Urothelium cell line (cell line): ENCODE data around the gene ULBP2.
"Not testable (repeated sequence)": the region's sequence is repeated elsewhere in the genome, so short reads cannot be mapped to it uniquely, and the experiment has no call there.

Source experiments
- DNase-seq: peaks from one replicate; pipeline ENCODE4 v3.0.0; 2011; ENCODE audit warnings: low spot score, mixed read lengths
- FAIRE-seq: peaks from 2 replicates; lab custom pipeline; 2011; peaks lifted over from hg19 to GRCh38; lab: Jason Lieb, UNC

ULBP2 gene

DNA sequence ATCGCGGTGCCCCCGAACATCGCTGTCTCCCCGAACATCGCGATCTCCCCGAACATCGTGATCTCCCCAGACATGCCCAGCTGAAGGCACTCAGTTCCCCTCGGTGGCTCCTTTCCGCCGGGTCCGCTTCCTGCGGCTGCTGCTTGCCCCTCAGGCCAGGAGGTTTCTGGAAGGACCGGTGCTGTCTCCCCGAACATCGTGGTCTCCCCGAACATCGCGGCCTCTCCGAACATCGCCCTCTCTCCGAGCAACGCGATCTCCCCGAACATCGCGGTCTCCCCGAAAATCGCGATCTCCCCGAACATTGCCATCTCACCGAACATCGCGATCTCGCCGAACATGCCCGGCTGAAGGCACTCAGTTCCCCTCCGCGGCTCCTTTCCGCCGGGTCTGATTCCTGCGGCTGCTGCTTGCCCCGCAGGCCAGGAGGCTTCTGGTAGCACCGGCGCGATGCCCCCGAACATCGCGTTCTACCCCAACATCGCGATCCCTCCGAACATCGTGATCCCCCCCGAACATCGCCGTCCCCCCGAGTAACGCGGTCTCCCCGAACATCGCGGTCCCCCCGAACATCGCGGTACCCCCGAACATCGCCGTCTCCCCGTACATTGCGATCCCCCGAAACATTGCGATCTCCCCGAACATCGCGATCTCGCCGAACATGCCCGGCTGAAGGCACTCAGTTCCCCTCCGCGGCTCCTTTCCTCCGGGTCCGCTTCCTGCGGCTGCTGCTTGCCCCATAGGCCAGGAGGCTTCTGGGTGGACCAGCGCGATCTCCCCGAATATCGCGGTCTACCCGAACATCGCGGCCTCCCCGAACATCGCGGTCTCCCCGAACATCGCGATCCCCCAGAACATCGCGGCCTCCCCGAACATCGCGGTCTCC, 22.7 kb downstream of the ULBP2 start:
- no peak for DNase-seq

DNA sequence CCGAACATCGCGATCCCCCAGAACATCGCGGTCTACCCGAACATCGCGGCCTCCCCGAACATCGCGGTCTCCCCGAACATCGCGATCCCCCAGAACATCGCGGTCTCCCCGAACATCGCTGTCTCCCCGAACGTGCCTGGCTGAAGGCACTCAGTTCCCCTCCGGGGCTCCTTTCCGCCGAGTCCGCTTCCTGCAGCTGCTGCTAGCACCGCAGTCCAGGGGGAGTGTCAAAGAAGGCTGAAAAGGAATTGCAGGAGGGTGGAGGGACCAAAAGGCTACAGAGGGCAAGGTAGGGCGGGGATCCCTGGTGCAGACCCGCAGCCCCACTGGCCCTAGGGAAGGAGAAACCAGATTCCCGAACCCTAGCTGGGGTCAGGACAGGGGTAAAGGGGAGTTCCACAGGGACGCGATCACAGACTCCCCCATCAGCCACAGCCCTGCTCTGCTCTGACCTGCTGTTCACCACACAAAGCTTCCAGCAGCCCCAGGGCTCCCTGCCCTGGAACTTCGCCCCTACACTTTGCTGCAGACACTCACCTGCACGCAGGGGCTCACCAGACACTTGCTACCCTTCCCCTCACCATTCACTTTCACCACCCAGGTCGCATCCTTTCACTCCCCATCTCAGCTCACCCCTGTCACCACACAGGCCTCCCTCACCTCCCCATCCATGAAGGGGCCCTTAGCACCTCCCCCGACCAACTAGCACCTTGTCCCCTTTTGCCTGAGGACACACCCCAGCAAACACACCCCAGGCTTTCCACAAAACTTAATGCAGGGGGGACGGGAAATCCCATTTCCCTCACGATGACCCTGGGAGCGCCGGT, 23.6 kb downstream of the ULBP2 start:
- FAIRE-seq (no peak), DNase-seq (no peak)

More for the DNA sequence above, 22.7 kb downstream of the ULBP2 start:
- no peak for FAIRE-seq

DNA sequence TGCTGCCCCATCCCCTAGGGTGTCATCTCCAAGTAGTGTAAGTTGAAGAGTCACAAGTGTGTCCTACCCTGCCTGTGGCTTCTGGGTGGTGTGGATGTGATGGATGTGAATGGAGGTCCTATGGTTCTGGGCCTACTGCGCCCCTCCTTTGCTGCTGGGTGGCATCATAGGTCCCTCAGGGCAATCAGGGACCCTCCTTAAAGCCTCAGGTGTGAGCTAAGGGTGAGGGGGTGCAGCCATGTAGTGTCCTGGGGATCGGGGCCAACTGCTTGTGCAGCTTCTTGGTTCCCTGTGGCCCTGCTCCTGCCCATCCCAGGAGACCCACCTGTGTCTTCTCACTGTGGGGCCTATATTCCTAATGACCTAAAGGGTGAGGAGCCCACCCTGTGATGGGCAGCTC, 24.5 kb downstream of the ULBP2 start:
- not testable (repeated sequence) for FAIRE-seq, DNase-seq

DNA sequence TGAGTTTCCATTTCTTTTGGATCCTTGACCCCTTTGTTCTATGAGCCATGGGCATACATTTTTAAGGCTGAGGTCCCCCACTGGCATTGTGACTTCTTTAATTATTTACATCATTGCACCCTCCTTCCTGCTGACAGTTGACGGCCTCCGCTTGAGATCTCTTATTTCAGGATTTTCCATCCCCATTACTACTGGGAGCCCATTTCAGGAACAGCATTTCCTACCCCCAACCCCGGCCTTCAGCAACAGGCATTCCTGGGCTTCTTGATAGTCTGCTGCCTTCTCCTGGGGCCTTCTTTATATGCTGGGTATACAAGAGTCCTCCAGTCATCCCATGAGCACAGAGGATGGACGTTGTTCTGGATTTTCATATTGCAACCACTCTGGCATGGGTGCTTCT, 25.8 kb downstream of the ULBP2 start:
- FAIRE-seq (no peak), DNase-seq (no peak)

DNA sequence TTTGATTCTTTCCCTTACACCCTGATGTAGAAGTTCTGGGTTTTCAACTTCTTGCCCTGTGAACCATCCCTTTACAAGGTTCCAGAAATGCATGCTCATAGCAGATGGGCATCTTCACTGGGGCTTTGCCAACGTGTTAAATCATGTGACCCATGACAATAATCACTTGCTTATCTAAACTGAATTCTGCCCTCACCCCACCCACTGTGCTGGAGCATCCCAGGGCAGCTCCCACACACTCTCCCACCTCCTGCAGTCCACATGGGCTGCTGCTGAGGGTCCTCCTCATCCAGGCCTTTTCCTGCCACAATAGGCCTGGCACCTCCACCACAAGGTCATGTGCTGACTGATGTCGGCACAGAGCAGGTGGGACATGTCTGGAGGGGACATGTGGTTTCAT, 26.2 kb downstream of the ULBP2 start:
- not testable (repeated sequence) for DNase-seq, FAIRE-seq

DNA sequence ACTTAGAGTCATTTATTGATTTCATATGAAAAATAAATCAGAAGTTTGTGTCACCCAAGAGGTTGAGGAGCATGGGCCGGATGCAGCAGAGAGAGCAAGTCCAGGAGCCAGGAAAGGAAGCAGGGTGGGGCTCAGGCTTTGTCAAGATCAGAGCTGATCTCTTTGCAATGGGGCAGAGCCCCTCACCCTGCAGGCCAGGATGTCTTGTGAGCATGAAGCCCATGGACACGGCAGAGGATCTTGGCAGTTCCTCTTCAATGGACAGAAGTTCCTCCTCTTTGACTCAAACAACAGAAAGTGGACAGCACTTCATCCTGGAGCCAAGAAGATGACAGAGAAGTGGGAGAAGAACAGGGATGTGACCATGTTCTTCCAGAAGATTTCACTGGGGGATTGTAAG, 27.1 kb downstream of the ULBP2 start:
- FAIRE-seq, DNase-seq: not testable (repeated sequence)

DNA sequence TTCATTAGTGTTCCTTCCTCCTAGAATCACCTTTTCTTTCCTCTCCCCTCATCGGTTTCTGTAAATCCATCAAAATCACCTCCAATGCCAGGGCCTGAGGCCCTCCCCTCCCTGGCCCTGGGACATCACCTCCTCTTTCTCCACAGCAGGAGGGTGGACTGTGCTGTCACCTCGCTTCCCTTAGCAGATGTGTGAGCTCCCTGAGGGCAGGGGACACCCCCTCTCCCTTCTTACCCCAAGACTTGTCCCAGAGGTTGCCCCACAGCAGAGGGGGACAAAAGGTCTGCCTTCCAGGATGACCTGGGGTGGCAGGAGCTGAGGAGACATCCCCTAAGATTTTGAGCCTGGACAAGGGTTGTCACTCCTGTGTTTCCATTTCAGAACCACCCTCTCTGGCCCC, 27.8 kb downstream of the ULBP2 start:
- no peak for FAIRE-seq
- no peak for DNase-seq

DNA sequence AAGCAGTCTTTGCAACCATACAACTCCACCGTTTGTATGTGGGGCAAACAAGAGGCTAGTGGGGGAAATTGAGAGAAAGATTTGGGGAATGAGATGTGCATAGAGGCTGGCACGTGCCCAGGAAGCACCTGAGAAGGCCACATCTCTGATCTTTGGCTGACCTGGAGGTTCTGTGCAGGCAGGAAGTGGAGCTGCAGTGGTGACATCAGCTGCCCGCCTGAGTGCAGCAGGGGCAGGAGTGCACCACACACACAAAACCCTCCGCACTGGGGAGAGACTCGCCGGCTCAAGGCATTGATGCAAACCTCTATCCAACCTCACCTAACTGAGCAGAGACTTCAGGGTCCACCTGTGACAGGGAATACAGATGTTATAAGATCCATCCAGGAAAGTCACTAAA, 32.6 kb downstream of the ULBP2 start:
- not testable (repeated sequence) for FAIRE-seq, DNase-seq

DNA sequence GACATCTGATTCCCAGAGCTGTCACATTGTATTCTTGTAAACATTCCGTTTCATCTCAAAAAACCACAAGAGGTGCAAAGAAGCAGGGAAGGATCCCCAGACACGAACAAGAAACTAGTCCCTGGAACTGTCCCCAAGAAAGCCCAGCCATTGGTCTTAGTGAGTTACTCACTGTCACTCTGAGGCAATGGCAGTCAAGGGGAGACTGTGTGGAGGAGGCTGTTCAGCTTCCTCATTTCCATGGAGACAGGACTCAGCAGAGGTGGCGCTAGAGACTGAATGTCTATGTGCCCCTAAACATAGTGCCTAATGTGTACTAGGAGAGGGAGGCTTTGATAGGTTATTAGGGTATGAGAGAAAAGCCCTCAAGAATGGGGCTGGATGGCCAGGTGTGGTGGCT, 33.0 kb downstream of the ULBP2 start:
- FAIRE-seq (no peak), DNase-seq (no peak)

DNA sequence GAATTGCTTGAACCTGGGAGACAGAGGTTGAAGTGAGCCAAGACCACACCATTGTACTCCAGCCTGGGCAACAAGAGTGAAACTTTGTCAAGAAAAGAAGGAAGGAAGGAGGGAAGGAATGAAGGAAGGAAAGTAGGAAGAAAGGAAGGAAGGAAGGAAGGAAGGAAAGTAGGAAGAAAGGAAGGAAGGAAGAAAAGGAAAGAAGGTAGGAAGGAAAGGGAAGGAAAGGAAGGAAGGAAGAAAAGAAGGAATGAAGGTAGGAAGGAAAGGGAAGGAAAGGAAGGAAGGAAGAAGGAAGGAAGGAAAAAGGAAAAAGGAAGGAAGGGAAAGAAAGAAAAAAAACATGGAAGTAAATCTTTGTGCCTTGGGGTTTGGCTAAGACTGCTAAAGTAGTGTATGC, 33.6 kb downstream of the ULBP2 start:
- no peak for DNase-seq
- no peak for FAIRE-seq

DNA sequence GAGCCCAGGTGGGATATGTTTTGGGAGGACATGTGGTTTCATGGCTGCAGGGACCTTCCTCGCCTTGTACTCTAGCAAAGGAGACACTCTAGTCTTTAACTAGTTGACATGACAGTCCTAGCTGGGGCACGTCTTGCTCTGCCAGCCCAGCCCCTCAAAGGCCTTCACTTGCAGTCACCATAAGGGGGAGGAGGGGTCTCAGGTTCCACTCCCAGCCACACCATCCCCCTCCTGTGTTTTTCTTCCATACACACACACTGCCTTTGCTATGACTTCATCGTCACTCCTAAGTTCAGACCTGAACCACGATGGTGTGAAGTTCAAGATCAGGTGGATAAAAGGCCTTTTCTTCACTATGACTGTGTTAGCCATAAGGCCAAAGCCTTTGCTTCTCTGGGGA, 35.4 kb downstream of the ULBP2 start:
- no peak for FAIRE-seq
- DNase-seq: no peak

DNA sequence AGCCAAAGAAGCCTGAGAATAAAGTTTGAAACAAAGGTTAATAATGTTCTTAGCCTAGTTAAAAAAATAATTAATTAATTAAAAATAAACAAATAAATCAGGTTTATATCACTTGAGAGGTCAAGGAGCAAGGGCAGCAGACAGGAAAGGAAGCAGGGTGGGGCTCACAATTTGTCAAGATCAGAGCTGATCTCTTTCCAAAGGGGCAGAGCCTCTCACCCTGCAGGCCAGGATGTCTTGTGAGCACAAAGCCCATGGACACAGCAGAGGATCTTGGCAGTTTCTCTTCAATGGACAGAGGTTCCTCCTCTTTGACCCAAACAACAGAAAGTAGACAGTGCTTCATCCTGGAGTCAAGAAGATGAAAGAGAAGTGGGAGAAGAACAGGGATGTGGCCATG, 36.8 kb downstream of the ULBP2 start:
- DNase-seq (no peak), FAIRE-seq (no peak)

DNA sequence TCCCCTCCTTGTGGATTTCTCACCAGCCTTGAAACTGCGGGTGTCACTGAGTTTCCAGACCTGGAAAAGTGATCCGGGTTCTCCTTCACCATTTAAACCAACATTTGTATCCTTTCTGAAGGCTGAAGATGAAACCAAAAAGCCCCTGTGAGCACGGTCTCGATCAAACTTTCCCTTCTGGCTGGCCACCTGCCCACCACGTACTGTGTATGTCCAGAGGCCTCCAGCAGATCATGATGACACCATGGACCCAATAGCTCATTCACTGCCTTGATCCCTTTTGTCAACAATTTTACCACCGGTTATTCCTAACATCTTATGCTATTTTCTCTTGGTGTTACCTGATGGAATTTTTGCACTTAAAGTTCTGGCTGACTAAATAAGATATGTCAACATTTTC, 37.5 kb downstream of the ULBP2 start:
- DNase-seq (no peak), FAIRE-seq (no peak)

DNA sequence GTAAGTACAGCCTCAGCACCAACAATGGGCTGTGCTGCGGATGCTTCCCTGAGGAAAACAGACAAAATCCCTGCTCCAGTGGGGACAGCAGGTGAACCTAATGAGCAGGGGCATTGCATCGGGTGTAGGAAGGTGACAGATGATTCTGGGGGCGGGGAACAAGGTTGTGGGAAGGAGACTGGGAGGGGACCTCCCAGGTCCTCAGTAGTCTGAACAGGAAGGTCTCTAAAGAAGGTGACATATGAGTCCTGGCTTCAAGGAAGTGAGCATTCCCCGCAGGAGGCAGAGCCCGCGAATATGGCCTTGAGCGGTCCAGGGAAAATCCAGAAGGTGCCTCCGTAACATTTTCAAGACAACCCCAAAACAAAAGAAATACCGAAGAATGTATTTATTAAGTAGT, 41.3 kb downstream of the ULBP2 start:
- no peak for FAIRE-seq
- no peak for DNase-seq

DNA sequence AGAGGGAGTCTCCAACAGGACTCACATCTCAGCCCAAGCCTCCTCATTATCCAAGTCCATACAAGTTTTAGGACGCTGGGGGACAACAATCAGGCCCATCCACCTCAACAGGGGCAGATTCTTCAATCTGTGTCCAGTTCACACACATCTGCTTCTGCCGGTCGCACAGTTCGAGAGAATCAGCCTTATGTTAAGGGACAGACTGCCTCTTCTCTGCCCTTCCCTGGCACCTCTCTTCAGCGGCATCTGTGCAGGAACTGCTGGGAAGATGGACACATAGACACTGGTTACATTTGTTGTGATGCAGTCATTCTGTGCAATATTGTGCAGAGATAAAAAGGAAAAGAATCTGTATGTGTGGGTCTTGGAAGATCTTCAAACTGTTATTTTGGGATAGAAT, 43.0 kb downstream of the ULBP2 start:
- no peak for FAIRE-seq
- no peak for DNase-seq

DNA sequence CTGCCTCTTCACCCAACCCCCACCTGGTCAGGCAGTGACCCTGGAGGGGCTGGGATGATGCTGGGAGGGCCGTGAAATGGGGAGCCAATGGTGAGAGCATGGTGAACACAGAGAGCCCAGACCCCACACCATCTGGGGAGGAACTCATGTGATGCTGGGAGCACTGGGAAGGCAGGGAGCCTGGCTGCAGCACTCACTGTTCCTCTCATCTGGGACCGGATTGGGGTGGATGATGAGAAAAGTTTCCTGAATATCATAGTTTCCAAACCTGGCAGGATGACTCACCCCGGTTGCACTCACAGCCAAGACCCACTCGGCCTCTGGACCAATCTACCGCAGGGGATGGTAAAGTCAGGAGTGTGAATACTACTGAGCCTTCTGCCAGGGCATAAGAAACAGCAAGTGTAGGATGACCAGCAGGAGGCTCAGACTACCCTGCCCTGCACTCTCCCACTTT, 43.7 kb downstream of the ULBP2 start:
- no peak for FAIRE-seq
- peak; percentile 27 for DNase-seq

DNA sequence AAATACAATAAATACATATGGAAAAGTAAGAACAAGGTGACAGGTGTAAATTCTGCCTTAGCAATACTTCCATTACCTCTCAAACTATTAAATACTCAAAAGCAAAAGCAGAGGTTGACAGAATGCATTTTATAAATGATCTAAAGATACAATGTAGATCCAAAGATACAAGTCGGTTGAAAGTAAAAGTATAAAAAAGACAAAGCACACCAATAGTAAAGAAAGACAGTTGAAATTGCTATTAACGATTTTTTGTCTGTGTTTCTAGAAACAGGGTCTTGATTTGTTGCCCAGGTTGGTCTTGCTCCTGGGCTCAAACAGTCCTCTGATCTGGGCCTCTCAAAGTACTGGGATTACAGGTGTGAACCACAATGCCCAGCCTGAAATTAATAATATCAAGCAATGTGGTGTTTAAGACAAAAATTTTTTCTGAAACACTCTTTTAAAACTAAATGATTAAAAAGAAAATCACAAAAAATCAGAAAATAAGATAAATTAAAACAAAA, 45.8 kb downstream of the ULBP2 start:
- no peak for DNase-seq
- no peak for FAIRE-seq

DNA sequence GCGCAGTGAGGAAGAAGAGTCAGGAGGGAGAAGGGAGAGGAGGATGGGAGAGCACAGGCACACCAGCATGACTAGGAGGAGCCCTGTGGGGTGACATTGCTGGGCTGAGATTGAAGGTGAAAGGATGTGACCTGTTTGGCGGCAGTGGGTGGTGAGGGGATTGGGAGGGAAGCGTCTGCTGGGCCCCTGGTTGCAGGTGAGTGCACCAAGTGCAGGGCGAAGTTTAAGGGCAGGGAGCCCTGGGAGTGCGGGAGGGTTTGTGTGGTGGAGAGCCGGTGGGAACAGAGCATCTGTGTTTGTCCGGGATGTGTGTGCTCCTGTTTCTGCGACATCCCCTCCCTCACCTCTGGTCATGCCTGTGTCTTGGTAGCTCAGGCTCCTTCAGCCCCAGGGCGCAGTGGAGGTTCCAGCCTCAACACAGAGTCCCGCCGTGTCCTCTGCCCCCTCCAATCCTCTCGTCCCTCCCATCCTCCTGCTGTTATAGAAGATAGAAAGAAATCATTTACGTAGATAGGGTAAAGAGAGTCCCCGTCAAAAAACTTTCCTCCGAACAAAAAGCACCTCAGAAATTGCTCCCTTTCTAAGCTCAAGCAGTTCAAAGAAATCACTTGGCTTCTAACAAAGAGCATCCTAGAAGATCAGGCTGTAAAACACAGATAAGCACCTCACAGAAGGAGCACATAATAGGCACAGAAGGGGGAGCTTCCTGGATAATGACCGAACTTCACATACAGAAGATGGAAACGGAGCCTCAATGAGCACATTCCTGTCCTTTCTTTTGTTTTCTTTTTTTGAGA, 46.9 kb downstream of the ULBP2 start:
- FAIRE-seq (no peak), DNase-seq (no peak)

DNA sequence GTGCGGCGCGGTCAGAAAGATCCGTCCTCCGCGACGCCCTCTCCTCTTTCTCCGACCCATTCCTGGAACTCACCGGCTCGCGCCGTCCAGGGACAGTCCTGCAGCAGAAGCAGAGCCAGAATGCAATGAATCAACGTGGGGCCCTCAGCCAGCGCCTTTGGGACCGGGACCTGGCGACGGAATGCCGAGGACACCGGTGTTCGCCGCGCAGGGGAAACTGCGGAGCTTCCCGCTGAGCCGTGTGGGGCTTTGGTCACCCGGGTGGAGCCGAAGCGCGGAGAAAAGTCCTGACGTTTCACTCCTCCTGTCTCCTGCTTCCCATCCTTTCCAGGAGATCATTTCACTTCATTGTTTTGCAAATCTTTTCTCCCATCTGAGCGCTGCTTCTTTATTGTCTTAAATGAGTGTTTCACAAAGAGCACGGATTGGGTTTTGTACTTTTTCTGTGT, 48.4 kb downstream of the ULBP2 start:
- FAIRE-seq (no peak), DNase-seq (peak; percentile 20)

DNA sequence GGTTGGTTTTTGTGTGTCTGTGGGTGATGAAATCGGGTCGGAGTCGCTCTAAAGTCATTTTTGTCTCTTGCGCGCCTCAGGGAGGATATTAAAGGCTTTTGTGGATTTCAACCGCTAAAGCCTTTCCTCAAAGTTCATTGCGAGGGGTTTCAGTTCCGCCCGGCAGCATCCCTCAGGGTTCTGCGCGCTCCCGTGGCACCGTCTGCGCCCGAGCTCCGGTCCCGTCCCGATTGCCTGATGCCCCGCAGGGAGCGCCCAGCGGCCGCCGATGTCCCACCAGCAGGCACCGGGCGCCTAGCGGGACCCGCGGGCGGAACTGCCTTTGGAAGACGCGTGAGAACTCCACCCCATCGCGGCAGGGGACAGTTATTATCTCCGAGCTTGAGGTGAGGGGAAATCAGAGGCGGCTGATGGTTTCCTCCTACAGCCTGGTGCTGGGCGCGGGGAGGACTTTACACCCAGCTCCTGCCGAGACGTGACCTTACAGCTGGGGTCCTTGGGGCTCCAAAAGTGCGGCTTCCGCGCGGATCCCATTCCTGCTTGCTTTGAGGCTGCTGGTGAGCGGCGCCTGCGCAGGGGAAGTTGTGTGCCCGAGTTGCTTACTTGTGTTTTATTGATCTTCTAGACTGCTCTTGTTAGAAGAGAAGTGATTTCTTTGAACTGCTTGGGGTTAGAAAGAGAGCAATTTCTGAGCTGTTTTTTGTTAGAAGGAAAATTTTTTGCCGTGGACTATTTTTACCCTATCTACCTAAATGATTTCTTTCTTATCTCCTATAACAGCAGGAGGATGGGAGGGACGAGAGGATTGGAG, 49.1 kb downstream of the ULBP2 start:
- DNase-seq (peak; percentile 24), FAIRE-seq (no peak)
